Measurements from ENCODE around the gene SH3GL3.

DNA sequence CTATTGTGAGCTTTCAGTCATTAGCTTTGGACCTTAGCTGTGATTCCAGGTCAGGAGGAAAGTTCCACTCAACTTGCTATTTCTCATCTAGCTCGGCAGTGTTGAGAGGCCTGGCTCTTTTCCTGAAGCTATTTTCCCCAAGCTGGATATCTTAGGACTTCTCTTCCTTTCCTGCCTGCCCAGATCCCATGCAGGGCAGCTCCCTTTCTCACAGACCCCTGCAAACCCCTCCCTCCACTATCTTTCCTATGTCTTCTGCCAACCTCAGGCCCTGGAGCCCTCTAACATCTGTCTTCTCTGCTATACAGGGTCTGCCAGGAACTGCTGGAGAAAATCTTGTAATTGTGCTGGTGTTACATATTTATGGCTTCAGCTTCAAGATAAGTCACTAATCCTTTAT is 49.6 kb downstream of the SH3GL3 start:
- TF ChIP-seq TEAD4 (IDR thresholded peaks at IDR 0.05; ENCODE audit: low read depth, low read length) (no peak), CTCF (IDR thresholded peaks at IDR 0.05; ENCODE audit: control extremely low read depth in 1 of 3, insufficient read depth in 1 of 3, low read depth in 1 of 3, low read length in 3 of 3) (no peak), SIN3A (conservative IDR thresholded peaks at IDR 0.05 in 1 of 2, IDR thresholded peaks at IDR 0.05 in 1 of 2; ENCODE audit: low read depth in 1 of 2, low read length in 2 of 2) (no peak), POLR2AphosphoS5 (IDR thresholded peaks at IDR 0.05; ENCODE audit: low read depth, low read length) (no peak), GTF2F1 (IDR thresholded peaks at IDR 0.05; ENCODE audit: borderline replicate concordance, low read depth, low read length) (no peak), EP300 (IDR thresholded peaks at IDR 0.05; ENCODE audit: borderline replicate concordance in 1 of 2, low read depth in 2 of 2, low read length in 2 of 2) (no peak), POLR2A (IDR thresholded peaks at IDR 0.05; ENCODE audit: control extremely low read depth in 1 of 2, low read depth in 2 of 2, low read length in 2 of 2) (no peak), SP4 (IDR thresholded peaks at IDR 0.05; ENCODE audit: low read length) (no peak)

Data from H1 (cell line).